ENCODE data around the gene LRRC26.

Gene LRRC26

DNA sequence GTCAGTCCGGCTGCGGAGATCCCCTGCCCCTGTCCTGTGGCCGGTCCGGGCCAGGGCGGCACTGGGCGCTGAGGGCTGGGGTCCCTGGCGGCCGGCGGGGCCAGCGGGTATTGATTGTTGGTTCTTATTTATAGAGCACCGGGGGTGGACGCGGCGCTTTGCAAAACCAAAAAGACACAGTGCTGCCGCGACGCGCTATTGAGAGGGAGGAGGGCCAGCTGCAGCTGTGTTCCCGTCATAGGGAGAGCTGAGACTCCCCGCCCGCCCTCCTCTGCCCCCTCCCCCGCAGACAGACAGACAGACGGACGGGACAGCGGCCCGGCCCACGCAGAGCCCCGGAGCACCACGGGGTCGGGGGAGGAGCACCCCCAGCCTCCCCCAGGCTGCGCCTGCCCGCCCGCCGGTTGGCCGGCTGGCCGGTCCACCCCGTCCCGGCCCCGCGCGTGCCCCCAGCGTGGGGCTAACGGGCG lies 2.5 kb downstream of the LRRC26 start:
- DNase-seq (ENCODE audit: low spot score) = no peak

DNA sequence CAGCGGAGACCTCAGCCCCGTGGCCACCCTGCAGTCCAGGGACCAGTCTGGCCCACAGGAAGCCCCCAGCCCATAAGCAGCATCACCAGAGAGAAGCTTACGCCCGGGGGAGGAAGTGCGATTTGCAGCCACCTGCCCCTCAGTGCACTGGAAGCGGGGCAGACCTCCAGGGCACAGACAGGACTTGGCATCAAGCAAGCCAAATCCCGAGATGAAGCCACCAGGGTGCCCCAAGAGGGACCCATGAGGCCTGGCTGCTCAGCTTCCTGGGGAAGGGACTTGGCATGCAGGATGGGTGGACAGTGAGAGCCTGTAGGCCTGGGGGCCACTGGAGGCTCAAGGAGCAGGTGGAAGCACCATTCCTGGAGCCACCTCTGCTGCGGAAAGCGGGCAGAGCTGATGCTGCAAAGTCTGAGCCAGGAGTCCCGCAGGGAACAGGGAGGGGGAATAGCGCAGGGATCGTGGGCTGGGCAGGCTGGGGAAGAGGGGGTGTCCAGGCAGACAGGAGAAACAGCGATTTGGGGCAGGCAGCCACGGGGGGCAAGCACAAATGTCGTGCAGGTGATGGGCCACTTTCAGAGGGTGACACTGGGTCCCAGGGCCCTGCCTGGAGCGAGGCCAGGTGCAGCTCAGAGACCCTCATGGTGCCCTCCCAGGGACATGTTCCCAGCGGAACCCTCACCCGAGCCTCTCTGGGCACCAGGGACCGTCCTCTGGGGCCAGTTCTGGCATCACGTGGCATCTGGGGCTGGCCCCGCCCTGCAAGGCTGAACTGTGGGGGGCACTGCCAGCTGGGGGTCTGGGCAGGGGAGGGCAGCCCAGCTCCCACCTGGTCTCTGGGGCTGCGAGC lies 3.2 kb downstream of the LRRC26 start:
- DNase-seq (ENCODE audit: low spot score) = no peak

DNA sequence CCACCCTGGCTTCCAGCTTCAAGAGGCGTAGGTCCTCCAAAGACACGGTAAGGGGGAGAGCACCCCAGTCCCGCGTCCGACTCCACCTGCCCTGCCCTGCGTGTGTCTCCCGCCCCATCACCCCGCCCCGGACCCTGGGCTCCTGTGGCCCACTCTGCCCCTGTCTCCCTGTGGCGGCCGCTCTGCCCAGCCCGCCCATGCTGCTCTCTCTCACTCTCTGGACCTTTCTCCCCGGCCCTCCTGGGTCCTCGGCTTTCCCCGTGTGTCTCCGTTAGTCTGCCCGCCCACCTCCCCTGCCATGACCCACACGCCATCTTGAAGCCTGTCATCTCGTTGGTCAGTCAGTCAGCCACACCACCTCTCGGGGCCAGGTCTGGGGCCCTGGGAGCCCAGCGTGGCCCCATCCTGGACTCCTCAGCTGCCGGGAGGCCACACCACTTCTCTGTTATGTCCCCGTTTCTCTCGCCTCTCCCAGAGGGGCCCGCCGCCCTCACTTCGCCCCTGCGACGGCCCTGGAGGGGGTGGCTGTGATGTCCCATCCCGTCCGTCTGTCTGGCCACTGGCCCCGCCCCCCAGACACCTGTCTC lies 4.5 kb downstream of the LRRC26 start:
- no peak for DNase-seq (ENCODE audit: low spot score)

DNA sequence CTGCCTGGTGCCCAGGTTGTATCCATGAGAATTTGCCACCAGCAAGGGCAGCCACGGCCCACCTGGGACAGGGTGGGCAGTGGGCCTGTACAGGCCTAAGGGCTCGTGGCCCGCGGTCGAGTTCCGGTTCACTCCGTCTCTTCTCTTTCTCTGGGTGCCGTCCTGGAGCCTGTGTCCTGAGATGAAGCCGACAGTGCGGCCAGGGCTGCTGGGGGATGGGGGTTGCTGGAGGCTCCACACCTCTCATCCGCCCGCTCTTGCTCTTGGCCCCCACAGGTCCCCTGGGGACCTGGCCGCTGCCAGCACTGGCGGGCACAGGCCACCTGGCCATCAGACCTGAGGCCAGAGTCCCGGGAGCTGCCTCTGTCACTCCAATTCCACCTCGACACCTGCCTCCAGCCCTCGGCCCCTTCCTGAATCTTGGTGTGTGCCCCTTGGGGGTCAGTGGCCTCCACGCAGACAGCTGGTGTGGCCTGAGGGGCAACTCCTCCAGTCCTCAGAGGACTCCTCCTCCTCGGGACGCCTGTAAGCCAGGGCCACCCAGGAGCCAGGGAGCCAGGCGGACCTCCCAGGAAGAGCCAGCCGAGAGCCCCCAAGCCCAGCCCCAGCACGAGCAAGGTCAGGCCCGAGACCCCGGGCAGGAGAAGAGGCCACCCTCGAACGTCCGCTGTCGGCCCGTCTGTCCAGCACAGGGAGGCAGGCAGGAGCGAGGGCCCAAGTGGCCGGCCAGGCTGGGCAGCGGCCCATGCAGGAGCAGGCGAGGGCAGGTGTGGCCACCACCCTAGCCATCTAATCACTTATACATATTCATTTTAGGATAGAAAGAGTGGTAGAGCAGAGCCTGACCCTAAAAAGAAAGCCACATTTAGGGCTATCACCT lies 5.2 kb downstream of the LRRC26 start:
- no peak for DNase-seq (ENCODE audit: low spot score)

DNA sequence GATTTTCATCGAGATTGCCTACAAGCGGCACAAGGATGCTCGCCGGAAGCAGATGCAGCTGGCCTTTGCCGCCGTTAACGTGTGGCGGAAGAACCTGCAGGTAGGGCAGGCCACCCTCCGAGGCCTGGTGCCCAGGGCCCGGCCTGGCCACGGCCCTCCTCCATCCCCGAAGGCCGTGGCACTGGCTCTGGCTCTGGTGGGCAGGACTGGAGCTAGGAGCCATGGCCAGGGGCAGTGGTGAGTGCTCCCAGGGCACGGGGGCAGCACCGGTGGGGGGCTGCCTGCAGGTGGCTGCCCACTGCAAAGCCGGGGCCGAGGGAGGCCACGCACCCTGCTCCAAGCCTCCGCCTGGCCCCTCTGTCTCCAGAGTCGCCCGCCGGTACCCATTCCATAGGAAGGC lies 6.0 kb downstream of the LRRC26 start:
- no peak for DNase-seq (ENCODE audit: low spot score)

DNA sequence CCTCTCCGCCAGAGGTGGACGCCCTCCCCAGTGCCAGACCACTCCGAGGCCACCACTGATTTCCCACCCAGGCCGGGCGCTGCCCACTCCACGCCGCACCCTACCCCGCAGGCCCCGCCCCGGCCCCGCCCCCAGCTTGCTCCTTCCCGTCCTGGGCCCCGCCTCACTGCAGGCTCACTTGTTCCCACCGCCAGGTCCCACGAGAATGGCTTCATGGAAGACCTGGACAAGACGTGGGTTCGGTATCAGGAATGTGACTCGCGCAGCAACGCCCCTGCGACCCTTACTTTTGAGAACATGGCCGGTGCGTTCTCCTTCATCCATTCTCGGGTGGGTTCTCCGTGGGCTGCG lies 6.5 kb downstream of the LRRC26 start:
- DNase-seq (ENCODE audit: low spot score) = no peak

DNA sequence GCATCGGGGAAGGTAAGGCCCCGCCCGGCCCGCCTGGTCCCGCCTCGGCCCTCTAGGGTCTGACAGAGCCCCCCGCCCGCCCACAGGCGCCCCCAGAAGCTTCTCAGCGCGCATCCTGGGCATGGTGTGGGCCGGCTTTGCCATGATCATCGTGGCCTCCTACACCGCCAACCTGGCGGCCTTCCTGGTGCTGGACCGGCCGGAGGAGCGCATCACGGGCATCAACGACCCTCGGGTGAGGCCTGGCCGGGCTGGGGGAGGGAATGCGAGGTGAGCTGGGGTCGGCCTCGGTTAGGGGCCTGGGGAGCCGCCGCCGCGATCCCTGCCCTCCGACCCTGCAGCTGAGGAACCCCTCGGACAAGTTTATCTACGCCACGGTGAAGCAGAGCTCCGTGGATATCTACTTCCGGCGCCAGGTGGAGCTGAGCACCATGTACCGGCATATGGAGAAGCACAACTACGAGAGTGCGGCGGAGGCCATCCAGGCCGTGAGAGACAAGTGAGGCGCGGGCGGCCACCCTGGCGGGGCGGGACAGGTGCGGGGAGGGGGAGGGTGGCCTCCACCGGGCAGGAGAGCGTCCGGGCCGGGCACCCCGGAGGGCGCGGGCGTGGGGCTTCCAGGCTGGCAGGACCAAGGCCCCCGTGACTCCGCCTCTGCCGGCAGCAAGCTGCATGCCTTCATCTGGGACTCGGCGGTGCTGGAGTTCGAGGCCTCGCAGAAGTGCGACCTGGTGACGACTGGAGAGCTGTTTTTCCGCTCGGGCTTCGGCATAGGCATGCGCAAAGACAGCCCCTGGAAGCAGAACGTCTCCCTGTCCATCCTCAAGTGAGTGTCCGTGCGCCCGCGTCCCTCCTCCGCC lies 7.1 kb downstream of the LRRC26 start:
- no peak for DNase-seq (ENCODE audit: low spot score)

DNA sequence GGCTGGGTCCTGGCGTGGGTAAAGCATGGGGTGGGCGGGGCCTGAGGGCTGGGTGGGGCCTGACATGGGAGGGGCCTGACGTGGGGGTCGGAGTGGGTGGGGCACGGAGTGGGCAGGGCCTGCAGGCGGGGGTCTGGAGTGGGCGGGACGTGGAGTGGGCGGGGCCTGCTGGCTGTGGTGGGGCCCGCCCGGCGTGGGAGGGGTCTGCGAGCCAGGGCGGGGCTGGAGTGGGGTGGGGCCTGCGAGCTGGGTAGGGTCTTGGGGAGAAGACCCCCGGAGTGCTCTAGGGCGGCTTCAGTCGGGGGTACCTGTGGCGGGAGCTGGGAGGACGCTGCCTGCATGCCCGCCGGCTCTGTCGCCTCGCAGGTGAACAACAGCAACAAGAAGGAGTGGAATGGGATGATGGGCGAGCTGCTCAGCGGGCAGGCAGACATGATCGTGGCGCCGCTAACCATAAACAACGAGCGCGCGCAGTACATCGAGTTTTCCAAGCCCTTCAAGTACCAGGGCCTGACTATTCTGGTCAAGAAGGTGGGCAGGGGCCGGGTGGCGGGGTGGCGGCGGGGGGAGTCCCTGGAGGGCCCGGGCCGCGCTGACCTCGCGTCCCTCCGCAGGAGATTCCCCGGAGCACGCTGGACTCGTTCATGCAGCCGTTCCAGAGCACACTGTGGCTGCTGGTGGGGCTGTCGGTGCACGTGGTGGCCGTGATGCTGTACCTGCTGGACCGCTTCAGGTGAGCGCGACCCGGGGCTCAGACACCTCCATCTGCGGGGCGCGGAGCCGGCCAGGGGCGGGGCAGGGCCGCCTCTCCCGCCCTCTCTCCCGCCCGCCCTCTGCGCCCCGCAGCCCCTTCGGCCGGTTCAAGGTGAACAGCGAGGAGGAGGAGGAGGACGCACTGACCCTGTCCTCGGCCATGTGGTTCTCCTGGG lies 8.0 kb downstream of the LRRC26 start:
- no peak for DNase-seq (ENCODE audit: low spot score)

DNA sequence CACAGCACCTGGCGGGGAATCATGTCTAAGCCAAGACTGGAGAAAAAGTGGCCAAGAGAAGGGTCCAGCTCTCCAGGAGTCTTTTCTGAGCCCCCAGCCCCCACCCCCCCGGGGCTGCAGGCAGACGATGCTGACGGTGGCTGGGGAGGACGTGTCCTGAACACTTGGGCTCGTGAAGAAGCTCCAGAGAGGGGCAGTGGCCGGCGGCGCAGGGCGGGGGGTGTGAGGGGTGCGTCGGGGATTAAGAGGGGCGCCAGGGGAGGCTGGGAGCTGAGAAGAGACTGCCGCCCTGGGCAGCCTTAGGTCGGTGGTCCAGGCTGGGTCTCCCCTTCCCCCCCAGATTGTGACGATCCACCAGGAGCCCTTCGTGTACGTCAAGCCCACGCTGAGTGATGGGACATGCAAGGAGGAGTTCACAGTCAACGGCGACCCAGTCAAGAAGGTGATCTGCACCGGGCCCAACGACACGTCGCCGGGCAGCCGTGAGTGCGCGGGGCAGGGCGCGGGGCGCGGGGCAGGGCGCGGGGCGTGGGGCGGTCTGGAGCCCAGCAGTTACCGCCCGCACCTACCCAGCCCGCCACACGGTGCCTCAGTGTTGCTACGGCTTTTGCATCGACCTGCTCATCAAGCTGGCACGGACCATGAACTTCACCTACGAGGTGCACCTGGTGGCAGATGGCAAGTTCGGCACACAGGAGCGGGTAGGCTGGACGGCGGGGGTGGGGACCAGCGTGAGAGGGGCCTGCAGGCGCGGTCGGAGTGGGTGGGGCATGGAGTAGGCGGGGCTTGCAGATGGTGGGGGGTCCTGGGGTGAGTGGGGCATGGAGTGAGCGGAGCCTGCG lies 8.9 kb downstream of the LRRC26 start:
- DNase-seq (ENCODE audit: low spot score) = no peak

DNA sequence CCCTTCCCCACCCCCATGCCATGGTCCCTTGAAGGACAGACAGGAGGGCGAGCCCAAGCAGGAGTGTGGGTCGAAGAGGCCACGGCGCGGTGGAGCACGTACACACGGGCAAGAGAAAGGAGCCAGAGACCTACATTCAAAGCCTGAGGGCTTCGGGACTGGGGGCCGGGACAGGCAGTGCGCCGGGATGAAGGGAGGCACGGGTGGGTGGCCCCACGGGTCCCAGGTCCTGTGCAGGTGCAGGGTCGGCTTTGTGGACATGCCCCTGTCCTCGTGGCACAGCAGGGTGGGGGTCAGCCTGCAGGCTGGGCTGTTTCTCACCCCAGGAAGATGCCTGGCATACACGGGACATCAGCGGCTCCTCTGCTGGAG lies 9.8 kb downstream of the LRRC26 start:
- no peak for DNase-seq (ENCODE audit: low spot score)

DNA sequence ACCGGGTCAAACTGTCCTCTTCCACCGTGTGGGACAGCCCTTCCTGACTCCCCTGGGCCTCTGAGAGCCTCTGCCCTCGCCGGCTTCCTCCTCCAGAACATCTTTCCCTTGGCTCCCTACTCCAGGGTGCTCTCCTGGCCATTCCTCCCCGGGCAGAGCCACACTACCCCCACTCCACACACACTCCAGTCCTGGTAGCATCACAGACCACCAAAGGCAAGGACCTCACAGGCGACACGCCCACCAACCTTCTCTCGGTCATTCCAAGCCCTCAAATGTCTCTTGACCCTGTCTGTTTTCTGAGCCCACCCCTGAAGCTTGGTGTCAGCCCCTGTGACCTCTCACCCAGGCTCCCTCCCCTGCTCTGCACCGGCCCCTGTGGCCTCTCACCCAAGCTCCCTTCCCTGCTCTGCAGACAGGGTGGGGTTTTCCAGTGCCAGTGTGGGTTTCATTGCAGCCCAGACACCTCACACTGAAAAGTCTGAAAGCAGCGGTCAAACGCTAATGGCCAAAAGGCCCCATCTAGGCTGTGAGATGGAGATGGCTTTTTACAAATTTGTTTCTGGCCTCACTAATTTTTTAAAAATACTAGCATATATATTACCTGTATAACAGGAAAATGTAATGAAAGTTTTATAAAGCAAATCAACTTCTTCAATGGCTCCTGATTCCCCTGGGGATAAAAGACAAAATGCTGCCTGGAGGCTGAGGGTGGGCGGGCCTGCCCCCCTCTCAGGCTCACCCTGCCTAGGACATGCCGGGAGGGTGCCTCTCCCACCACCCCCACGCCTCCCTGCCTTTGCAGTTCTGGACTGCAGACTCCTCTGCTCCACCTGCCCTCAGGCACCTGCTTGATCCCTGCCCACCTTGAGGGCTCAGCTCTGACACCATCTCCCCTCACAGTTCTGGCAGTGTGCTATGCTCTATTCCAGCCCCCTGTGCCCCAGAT lies 10.5 kb downstream of the LRRC26 start:
- no peak for DNase-seq (ENCODE audit: low spot score)

DNA sequence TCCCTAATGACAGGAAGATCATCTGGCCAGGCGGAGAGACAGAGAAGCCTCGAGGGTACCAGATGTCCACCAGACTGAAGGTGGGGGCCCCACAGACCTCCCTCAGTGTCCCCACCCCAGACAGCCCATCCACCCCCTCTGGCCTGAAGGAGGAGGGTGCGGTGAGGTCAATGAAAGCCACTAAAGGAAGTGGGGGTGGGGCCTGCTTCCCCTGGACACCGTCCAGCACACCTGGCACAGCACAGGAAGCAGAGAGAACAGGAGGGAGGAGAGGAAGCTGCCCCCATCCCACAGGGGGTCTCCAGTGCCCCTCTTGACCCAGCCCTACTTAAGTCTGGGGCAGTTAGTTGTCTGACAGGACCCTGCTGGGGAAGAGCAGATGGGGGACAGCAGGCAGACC lies 11.2 kb downstream of the LRRC26 start:
- no peak for DNase-seq (ENCODE audit: low spot score)

DNA sequence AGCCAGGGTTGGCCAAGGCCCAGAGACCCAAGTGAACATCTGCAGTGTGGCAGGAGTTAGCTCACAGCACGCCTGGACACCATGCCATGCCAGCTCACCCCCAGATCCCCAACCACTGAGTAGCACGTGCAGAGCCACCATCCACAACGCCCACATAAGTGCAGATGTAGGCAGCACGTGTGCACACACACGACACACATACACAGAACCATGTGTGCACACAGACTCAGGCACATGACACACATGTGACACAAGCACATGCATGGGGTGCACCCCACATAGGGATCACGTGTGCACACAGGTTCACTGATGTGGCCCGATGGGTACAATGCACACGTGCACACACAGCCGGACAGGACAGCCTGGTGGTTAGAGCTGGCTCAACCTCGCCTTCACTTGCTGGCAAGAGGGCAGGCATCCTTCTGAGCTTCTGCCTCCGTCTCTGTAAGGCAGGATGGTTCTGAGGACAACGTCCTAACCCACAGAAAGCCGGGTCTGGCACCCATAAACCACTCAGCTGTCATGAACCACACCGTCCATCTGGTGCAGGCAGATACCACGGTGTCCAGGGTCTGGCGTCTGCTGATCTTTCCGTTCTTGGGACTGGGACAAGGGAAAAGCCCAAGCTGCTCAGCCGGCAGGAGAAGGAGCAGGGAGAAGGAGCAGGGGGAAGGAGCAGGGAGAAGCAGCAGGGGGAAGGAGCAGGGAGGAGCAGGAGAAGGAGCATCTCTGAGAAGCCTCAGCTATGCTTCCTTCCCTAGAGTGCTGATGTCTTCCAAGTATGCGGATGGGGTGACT lies 12.0 kb downstream of the LRRC26 start:
- DNase-seq (ENCODE audit: low spot score) = no peak

DNA sequence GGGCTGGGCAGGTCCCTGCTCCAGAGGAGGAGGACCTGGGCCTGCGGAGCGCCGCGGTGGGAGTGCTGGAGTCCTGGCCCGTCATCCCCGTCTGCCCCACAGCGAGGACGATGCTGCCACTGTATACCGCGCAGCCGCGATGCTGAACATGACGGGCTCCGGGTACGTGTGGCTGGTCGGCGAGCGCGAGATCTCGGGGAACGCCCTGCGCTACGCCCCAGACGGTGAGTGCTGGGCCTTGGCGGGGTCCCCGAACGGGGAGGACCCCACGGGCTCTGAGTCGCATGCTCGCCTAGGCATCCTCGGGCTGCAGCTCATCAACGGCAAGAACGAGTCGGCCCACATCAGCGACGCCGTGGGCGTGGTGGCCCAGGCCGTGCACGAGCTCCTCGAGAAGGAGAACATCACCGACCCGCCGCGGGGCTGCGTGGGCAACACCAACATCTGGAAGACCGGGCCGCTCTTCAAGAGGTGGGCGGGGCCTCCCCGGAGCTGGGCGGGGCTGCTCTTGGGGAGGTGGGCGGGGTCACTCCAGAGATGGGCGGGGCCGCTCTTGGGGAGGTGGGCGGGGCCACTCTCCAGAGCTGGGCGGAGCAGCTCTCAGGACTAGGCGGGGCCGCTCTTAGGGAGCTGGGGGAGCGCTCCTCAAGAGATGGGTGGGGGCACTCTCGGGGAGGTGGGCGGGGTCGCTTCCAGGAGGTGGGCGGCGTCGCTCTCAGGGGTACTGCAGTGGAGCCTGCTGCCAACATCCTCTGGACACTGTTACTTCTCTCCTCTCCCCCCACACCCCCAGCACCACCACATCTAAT lies 13.1 kb downstream of the LRRC26 start:
- no peak for DNase-seq (ENCODE audit: low spot score)

DNA sequence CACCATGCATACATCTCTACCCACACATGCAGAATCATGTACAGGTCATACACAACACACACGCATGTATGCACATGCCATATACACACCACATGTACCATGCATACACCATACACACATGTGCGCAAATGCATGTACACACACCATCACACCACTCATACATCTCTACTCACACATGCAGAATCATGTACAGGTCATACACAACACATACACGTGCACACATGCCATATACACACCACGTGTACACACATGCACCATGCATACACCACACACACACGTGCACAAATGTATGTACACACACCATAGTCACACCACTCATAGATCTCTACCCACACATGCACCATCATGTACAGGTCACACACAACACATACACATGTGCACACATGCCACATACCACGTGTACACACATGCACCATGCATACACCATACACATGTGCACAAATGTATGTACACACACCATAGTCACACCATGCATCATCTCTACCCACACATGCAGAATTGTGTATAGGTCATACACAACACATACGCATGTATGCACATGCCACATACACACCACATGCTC lies 16.9 kb downstream of the LRRC26 start:
- DNase-seq (ENCODE audit: low spot score) = no peak

DNA sequence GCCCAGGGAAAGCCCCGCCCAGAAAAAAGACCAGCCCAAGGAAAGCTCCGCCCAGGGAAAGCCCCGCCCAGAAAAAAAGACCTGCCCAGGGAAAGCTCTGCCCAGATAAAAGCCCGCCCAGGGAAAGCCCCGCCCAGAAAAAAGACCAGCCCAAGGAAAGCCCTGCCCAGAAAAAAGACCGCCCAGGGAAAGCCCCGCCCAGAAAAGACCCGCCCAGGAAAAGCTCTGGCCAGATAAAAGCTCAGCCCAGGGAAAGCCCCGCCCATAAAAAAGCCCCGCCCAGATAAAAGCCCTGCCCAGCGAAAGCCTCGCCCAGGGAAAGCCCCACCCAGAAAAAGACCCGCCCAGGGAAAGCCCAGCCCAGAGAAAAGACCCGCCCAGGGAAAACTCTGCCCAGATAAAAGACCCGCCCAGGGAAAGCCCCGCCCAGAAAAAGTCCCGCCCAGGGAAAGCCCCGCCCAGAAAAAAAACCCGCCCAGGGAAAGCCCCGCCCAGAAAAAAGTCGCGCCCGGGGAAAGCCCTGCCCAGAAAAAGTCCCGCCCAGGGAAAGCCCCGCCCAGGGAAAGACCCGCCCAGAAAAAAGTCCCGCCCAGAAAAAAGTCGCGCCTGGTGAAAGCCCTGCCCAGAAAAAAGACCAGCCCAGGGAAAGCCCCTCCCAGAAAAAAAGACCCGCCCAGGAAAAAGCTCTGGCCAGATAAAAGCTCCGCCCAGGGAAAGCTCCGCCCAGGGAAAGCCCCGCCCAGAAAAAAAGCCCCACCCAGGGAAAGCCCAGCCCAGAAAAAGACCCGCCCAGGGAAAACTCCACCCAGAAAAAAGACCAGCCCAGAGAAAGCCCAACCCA lies 19.0 kb downstream of the LRRC26 start:
- peak; percentile 75 for DNase-seq (ENCODE audit: low spot score)
